Effector memory CD4-positive, alpha-beta T cell (primary cell): ENCODE results near the gene ADAMTS2.

ENCODE experiments used
- DNase-seq, 3 donors: peaks; one replicate each; pipeline ENCODE4 v3.0.0-alpha.2; 2020
- H3K27ac ChIP-seq: 2 replicates; pipeline ENCODE4 v1.7.0; 2013; ENCODE audit warnings: mild to moderate bottlenecking, low read length, moderate library complexity; ENCODE audit not compliant: insufficient read depth, poor library complexity, severe bottlenecking
- H3K27me3 ChIP-seq: replicated peaks from 2 replicates; pipeline ENCODE4 v1.7.0; 2013; ENCODE audit warnings: mild to moderate bottlenecking, low read length; ENCODE audit not compliant: insufficient read depth, control insufficient read depth, poor library complexity, severe bottlenecking
- H3K36me3 ChIP-seq: 2 replicates; pipeline ENCODE4 v1.7.0; 2013; ENCODE audit warnings: mild to moderate bottlenecking, low read length, moderate library complexity; ENCODE audit not compliant: control insufficient read depth, insufficient read depth
- H3K4me1 ChIP-seq: 2 replicates; pipeline ENCODE4 v1.7.0; 2013; ENCODE audit warnings: low read length, mild to moderate bottlenecking; ENCODE audit not compliant: control insufficient read depth, insufficient read depth, poor library complexity, severe bottlenecking
- H3K4me3 ChIP-seq: 2 replicates; pipeline ENCODE4 v1.7.0; 2013; ENCODE audit warnings: low read length, low read depth, mild to moderate bottlenecking; ENCODE audit not compliant: insufficient read depth, poor library complexity, severe bottlenecking
- H3K9me3 ChIP-seq: 2 replicates; pipeline ENCODE4 v1.7.0; 2013; ENCODE audit warnings: mild to moderate bottlenecking, low read length, moderate library complexity; ENCODE audit not compliant: control insufficient read depth

ADAMTS2 gene

GRCh38 chr5:179303451-179304200, 41.6 kb downstream of the ADAMTS2 start:
- no peak for DNase-seq
- Histone ChIP-seq H3K36me3 (no peaks in the 10 kb centered on the region), H3K4me3 (no peak overlapping the region), H3K9me3 (no peaks in the 10 kb centered on the region), H3K4me1 (no peaks in the 10 kb centered on the region), H3K27ac (no peak overlapping the region), H3K27me3 (no peaks in the 10 kb centered on the region)

DNA sequence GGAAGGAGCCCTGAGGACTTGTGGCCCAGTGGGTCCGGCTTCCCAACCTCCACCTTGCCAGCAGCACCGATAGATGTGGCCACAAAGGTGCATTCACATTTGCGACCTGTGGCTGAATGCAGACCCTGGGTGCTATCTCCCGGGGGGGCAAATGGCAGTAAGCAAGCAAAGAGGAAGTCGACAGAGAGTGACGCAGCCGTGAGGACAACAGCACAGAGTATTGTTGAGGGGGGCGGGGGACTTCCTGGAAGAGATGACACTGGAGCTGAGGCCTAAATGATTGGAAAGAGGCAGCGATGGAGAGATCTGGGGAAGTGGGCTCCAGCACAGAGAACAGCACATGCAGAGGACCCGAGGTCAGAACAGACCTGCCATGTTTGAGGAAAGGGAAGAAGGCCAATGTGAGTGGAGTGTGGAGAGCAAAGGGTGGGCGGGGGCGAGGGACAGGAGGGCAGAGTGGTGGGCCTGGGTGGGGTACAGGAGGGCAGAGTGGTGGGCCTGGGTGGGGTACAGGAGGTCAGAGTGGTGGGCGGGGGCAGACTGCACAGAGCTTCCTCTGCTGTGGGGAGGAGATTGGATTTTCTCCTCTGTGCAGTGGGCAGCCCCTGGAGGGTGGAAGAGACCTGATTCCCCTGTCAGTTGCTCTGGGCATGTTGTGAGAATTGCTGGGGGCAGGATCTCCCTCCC, 42.6 kb downstream of the ADAMTS2 start:
- H3K27ac ChIP-seq = no peak overlapping the region
- no peak for DNase-seq

GRCh38 chr5:179301796-179302195, 43.5 kb downstream of the ADAMTS2 start:
- no peak overlapping the region for H3K4me3 ChIP-seq
- no peak for DNase-seq
- H3K9me3 ChIP-seq = no peaks in the 10 kb centered on the region
- H3K27ac ChIP-seq = no peak overlapping the region
- no peaks in the 10 kb centered on the region for H3K27me3 ChIP-seq
- H3K4me1 ChIP-seq = no peaks in the 10 kb centered on the region
- H3K36me3 ChIP-seq = no peaks in the 10 kb centered on the region

More for the DNA sequence above, 42.6 kb downstream of the ADAMTS2 start:
- no peaks in the 10 kb centered on the region for H3K27me3 ChIP-seq
- no peaks in the 10 kb centered on the region for H3K36me3 ChIP-seq
- no peak overlapping the region for H3K4me3 ChIP-seq
- no peaks in the 10 kb centered on the region for H3K9me3 ChIP-seq
- H3K4me1 ChIP-seq = no peaks in the 10 kb centered on the region

- no peaks in the 10 kb centered on the region for H3K4me1 ChIP-seq
- no peak overlapping the region for H3K27ac ChIP-seq
- no peaks in the 10 kb centered on the region for H3K27me3 ChIP-seq
- no peak for DNase-seq
- no peaks in the 10 kb centered on the region for H3K36me3 ChIP-seq
- H3K9me3 ChIP-seq = no peaks in the 10 kb centered on the region
- H3K4me3 ChIP-seq = no peak overlapping the region
These were observed 43.9 kb downstream of the ADAMTS2 start for GRCh38 chr5:179301376-179301775.

GRCh38 chr5:179300581-179301180, 44.6 kb downstream of the ADAMTS2 start:
- no peaks in the 10 kb centered on the region for H3K36me3 ChIP-seq
- H3K4me1 ChIP-seq = no peaks in the 10 kb centered on the region
- no peak overlapping the region for H3K27ac ChIP-seq
- no peaks in the 10 kb centered on the region for H3K9me3 ChIP-seq
- H3K27me3 ChIP-seq = no peaks in the 10 kb centered on the region
- DNase-seq = no peak
- no peak overlapping the region for H3K4me3 ChIP-seq

DNA sequence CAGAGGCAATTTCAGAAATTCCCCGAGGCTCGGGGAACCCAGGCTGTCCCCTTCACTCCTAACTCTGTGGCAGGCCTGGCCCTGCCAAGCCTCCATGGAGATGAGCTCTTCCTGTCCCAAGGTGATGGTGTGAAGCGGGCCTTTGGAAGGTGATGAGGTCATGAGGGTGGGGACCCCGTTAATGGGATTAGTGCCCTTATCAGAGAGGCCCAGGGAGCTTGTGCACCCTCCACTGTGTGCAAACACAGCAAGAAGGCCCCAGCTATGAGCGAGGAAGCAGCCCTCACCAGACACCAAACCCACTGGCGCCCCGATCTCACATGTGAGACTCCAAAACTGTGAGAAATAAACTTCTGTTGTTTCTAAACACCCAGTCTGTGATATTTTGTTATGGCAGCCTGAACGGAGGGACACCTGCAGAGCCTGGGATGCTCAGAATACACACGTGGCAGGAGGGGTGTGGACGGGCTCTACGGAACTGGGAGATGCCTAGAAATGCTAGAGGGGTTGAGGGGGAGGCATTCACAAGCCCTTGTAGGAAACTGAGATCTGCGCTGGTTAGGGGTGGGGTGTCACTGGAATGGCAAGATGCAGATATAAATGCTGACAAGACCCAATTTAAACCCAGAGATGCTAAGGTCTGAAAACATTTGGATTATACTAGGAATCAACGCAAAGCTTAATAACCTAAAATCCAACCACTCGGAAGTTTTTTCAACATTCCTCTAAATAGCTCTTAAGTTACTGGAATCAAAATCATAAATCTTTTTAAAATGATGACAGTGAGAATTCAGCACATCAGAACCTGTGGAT, 46.9 kb downstream of the ADAMTS2 start:
- Histone ChIP-seq H3K4me1 (no peaks in the 10 kb centered on the region), H3K9me3 (no peaks in the 10 kb centered on the region)
- DNase-seq = no peak

DNA sequence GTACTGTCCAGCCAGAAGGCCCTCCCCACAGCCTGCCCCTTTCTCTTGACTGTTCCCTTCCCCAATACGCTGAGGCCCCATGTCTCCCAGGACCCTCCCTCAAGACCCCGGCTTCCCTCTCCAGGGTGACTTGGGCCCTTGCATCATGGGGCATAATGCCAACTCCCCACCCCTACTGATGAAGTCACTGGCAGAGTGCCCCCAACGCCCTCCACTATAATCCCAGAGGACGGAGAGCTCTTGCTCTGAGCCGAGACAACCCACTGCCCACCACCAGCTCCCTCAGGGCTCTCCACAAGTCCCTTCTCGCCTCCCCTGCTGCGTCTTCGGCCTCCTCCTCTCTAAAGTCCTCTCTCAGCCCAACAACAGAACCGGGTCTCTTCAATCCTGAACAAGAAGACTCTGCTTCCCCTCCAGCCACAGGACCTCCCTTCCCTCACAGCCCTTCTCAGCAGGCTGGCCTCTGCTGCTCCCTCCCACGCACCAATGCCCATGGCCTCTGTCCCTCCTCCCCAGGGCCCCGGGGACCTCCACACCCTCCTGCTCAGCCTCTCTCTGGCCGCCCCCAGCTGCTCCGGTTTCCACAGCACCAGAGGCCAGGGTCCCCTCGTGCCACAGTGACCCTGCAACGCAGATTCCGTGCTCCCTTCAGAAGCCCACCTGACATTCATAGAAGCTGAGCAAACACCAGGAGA, 47.6 kb downstream of the ADAMTS2 start:
- Histone ChIP-seq H3K27me3 (no peaks in the 10 kb centered on the region), H3K27ac (no peak overlapping the region), H3K9me3 (no peaks in the 10 kb centered on the region), H3K4me3 (no peak overlapping the region), H3K4me1 (no peaks in the 10 kb centered on the region), H3K36me3 (no peaks in the 10 kb centered on the region)
- no peak for DNase-seq

More for the DNA sequence above, 46.9 kb downstream of the ADAMTS2 start:
- Histone ChIP-seq H3K4me3 (no peak overlapping the region), H3K36me3 (no peaks in the 10 kb centered on the region), H3K27me3 (no peaks in the 10 kb centered on the region), H3K27ac (no peak overlapping the region)

- H3K9me3 ChIP-seq = no peaks in the 10 kb centered on the region
- DNase-seq = no peak
- H3K4me3 ChIP-seq = no peak overlapping the region
- no peaks in the 10 kb centered on the region for H3K4me1 ChIP-seq
- no peak overlapping the region for H3K27ac ChIP-seq
- H3K36me3 ChIP-seq = no peaks in the 10 kb centered on the region
- no peaks in the 10 kb centered on the region for H3K27me3 ChIP-seq
These were observed 48.2 kb downstream of the ADAMTS2 start for GRCh38 chr5:179297026-179297425.

DNA sequence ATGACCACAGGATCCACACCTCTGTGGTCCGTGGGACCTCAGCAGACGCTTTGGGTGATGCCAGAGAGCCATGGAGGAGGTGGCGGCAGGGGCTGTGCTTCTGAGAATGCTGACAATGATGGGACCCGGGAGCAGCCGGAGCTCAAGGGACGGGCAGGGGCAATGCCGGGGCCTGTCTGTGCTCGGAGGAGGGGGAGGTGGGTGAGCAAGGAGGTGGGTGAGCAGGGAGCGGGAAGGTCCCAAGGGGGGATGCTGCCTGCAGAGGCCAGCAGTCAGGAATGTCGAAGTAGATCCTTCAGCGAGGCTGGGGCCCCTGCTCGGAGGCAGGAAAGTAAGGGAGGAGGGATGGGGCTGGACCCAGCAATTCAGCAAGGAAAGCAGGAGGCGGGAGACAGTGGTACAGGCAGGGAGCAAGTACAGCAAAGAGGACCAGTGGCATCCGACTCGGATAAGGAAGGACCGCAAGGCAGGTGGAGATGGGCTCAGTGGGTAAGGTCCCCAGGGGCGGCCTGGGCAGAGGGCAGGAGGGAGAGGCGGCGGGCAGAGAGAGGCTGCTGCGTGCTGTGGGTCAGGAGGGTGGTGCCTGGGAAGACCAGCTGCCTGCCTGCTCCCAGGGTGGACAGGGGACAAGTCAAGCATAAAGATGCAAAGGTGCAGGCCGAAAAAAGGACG, 49.0 kb downstream of the ADAMTS2 start:
- Histone ChIP-seq H3K4me3 (no peak overlapping the region), H3K27ac (no peak overlapping the region), H3K27me3 (no peaks in the 10 kb centered on the region), H3K36me3 (no peaks in the 10 kb centered on the region), H3K4me1 (no peaks in the 10 kb centered on the region), H3K9me3 (no peaks in the 10 kb centered on the region)
- no peak for DNase-seq
